ENCODE measurements around the gene CALHM6. TPM values are rescaled to one million over a fixed set of nuclear protein-coding genes. Genes with fewer than 3 reads are reported as not detected.

CALHM6 gene
- total and polyA plus RNA-seq, 10 of the 15 experiments (the other 5 are each of a cell fraction or from before 2014, with no cell fraction given), result 0.15 to 3.4 (median 1.3) TPM

DNA sequence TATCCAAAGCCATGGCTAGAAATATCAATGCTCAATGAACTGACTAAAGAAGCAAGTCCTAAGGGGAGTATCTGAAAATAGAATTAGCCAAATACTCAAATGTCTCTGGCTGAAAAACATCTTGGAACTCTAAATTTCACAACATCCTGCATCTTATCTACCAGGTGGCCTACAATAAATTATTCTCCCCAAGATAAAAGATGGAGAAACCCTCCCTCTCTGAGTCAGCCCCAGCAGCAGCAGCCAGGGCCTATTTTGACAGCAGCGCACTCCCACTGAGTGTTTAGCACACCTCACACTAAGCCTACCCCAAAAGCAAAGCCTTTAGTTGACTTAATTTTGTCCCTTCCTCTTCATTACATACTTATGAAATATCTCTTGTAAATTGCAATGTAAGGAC is 5.9 kb downstream of the CALHM6 start:
- H3K27ac ChIP-seq (ENCODE audit: control insufficient read depth, insufficient read depth), result no peak overlapping the region
- intact Hi-C loops (cut with micrococcal nuclease; ENCODE audit: unreplicated experiment) (no loop called here), in situ Hi-C loops (cut with MboI) (no loop called here)
- WGBS (ENCODE audit: insufficient coverage, insufficient replicate concordance, low lambda C conversion rate, missing lambda C conversion rate), result 100% methylated on average over 1 of the region's 1 CpG
- H3K4me1 ChIP-seq (ENCODE audit: control insufficient read depth, insufficient read depth, low read length), result peaks cover 17% of the 10 kb centered on the region
- POLR2A ChIA-PET, result interaction anchor here (0.7 kb wide), 1 partner anchor 156 kb away, joined by 5 read pairs; no protein-coding TSS in a partner anchor
- H3K4me2 ChIP-seq (ENCODE audit: control insufficient read depth, insufficient read depth), result no peak overlapping the region
- no peak overlapping the region for H3K9ac ChIP-seq (ENCODE audit: control insufficient read depth, insufficient read depth, low read length)
- FAIRE-seq, result no peak
- H4K20me1 ChIP-seq (ENCODE audit: control insufficient read depth, insufficient read depth), result no peaks in the 10 kb centered on the region
- H3K79me2 ChIP-seq (ENCODE audit: control insufficient read depth, insufficient read depth, low read length), result no peaks in the 10 kb centered on the region
- RAD21 ChIA-PET (ENCODE audit: unreplicated experiment), result no interaction called here
- CTCF ChIA-PET, result interaction anchor here (1.0 kb wide), 1 partner anchor 179 kb away, joined by 3 read pairs; no protein-coding TSS in a partner anchor
- ATAC-seq, result no peak
- SMC1A ChIA-PET (ENCODE audit: uncharacterized antibody, unreplicated experiment), result no interaction called here
- H3K4me3 ChIP-seq, result no peak overlapping the region
- no peaks in the 10 kb centered on the region for H3K36me3 ChIP-seq (ENCODE audit: control insufficient read depth in 2 of 2, insufficient read depth in 2 of 2, low read length in 1 of 2)
- no peak for DNase-seq (ENCODE audit: low read depth, low spot score)
- H3K9me3 ChIP-seq (replicated peaks; ENCODE audit: control insufficient read depth, insufficient read depth, low read length), result no peaks in the 10 kb centered on the region
- no peaks in the 10 kb centered on the region; a peak in 2 of 4 replicates for H3K27me3 ChIP-seq (replicated peaks in 1 of 2; ENCODE audit: control insufficient read depth in 2 of 2, insufficient read depth in 2 of 2, low read length in 1 of 2)
- no peak overlapping the region for H2AFZ ChIP-seq (ENCODE audit: control insufficient read depth, low read depth, low read length)
- BruUV-seq (replicated peaks), result no TSS peak
- TF ChIP-seq ATF7 (IDR thresholded peaks at IDR 0.05; ENCODE audit: low read depth) (no peak), CHD4 (IDR thresholded peaks at IDR 0.05) (no peak), MYC (IDR thresholded peaks at IDR 0.05; ENCODE audit: insufficient read depth, insufficient read length, insufficient replicate concordance, low read length, severe bottlenecking) (no peak), JUNB (IDR thresholded peaks at IDR 0.05) (no peak), MYB (IDR thresholded peaks at IDR 0.05; ENCODE audit: borderline replicate concordance, low read depth, low read length) (no peak), TCF7 (IDR thresholded peaks at IDR 0.05; ENCODE audit: borderline replicate concordance) (no peak), NFYA (IDR thresholded peaks at IDR 0.05; ENCODE audit: borderline replicate concordance, low read depth, low read length) (no peak), KLF5 (IDR thresholded peaks at IDR 0.05; ENCODE audit: partially characterized antibody) (no peak), YY1 (IDR thresholded peaks at IDR 0.05; ENCODE audit: low read depth, low read length) (no peak), GATAD2B (conservative IDR thresholded peaks at IDR 0.05; ENCODE audit: low read depth) (no peak), CREB1 (IDR thresholded peaks at IDR 0.05; ENCODE audit: low read depth) (no peak)
- TF ChIP-seq, protein P1, sequence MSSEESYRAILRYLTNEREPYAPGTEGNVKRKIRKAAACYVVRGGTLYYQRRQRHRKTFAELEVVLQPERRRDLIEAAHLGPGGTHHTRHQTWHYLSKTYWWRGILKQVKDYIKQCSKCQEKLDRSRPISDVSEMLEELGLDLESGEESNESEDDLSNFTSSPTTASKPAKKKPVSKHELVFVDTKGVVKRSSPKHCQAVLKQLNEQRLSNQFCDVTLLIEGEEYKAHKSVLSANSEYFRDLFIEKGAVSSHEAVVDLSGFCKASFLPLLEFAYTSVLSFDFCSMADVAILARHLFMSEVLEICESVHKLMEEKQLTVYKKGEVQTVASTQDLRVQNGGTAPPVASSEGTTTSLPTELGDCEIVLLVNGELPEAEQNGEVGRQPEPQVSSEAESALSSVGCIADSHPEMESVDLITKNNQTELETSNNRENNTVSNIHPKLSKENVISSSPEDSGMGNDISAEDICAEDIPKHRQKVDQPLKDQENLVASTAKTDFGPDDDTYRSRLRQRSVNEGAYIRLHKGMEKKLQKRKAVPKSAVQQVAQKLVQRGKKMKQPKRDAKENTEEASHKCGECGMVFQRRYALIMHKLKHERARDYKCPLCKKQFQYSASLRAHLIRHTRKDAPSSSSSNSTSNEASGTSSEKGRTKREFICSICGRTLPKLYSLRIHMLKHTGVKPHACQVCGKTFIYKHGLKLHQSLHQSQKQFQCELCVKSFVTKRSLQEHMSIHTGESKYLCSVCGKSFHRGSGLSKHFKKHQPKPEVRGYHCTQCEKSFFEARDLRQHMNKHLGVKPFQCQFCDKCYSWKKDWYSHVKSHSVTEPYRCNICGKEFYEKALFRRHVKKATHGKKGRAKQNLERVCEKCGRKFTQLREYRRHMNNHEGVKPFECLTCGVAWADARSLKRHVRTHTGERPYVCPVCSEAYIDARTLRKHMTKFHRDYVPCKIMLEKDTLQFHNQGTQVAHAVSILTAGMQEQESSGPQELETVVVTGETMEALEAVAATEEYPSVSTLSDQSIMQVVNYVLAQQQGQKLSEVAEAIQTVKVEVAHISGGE (CRISPR knock-in tag; IDR thresholded peaks at IDR 0.05), result no peak
- TF ChIP-seq, protein P2, sequence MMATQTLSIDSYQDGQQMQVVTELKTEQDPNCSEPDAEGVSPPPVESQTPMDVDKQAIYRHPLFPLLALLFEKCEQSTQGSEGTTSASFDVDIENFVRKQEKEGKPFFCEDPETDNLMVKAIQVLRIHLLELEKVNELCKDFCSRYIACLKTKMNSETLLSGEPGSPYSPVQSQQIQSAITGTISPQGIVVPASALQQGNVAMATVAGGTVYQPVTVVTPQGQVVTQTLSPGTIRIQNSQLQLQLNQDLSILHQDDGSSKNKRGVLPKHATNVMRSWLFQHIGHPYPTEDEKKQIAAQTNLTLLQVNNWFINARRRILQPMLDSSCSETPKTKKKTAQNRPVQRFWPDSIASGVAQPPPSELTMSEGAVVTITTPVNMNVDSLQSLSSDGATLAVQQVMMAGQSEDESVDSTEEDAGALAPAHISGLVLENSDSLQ (IDR thresholded peaks at IDR 0.05), result no peak
- TF ChIP-seq, protein P3, sequence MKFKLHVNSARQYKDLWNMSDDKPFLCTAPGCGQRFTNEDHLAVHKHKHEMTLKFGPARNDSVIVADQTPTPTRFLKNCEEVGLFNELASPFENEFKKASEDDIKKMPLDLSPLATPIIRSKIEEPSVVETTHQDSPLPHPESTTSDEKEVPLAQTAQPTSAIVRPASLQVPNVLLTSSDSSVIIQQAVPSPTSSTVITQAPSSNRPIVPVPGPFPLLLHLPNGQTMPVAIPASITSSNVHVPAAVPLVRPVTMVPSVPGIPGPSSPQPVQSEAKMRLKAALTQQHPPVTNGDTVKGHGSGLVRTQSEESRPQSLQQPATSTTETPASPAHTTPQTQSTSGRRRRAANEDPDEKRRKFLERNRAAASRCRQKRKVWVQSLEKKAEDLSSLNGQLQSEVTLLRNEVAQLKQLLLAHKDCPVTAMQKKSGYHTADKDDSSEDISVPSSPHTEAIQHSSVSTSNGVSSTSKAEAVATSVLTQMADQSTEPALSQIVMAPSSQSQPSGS (IDR thresholded peaks at IDR 0.05; ENCODE audit: low read length), result no peak
- TF ChIP-seq, protein P4, sequence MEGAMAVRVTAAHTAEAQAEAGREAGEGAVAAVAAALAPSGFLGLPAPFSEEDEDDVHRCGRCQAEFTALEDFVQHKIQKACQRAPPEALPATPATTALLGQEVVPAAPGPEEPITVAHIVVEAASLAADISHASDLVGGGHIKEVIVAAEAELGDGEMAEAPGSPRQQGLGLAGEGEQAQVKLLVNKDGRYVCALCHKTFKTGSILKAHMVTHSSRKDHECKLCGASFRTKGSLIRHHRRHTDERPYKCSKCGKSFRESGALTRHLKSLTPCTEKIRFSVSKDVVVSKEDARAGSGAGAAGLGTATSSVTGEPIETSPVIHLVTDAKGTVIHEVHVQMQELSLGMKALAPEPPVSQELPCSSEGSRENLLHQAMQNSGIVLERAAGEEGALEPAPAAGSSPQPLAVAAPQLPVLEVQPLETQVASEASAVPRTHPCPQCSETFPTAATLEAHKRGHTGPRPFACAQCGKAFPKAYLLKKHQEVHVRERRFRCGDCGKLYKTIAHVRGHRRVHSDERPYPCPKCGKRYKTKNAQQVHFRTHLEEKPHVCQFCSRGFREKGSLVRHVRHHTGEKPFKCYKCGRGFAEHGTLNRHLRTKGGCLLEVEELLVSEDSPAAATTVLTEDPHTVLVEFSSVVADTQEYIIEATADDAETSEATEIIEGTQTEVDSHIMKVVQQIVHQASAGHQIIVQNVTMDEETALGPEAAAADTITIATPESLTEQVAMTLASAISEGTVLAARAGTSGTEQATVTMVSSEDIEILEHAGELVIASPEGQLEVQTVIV (IDR thresholded peaks at IDR 0.05; ENCODE audit: borderline replicate concordance, partially characterized antibody), result no peak

Data from GM12878 (cell line).